GM21360 (cell line): Measurements from ENCODE around the gene SMOC2.
"Not testable (repeated sequence)": the region's sequence is repeated elsewhere in the genome, so short reads cannot be mapped to it uniquely, and the experiment has no call there.

Experiments
- ATAC-seq: cut with Tn5 transposase; IDR thresholded peaks from one replicate; pipeline ENCODE4 v1.9.1; 2021; ENCODE audit warnings: mild to moderate bottlenecking, moderate library complexity; ENCODE audit not compliant: unreplicated experiment

The SMOC2 gene

DNA sequence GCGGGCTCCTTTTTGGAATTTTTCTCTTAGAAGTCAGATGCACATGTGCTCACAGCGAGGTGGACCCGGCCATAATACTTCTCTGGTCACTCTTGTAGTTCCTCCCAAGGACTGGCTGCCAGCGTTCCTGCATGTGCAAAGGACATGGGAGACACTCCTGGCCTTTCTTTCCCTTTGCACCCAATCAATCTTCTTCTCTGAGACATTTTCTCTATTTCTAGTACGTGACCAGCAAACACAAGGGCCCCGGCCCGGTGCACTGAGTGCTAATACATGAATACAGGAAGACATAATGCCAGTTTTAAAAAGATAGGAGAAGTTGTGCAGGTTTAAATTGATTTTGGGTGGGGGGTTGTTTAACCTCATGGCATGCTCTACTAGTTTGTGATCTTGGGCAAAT lies 233.6 kb downstream of the SMOC2 start:
- ATAC-seq = no peak

DNA sequence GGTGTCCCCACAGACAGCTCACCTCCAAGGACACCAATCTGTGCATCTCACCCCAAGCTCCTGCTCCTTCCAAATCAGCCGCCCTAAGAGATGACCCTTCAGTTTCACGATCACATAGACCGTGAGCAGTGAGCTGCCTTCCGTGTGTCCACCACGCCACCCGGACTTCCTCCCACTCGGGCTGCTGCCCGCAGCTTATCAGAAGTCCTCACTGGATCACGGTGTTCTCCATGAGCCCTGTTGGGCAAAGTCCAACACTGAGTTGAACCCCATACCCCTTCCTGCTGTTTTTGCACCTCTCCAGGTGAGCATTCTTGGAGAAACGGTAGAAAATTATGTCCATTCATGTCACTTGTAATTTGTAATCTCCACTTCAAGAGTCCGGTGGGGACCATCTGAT lies 234.4 kb downstream of the SMOC2 start:
- no peak for ATAC-seq

DNA sequence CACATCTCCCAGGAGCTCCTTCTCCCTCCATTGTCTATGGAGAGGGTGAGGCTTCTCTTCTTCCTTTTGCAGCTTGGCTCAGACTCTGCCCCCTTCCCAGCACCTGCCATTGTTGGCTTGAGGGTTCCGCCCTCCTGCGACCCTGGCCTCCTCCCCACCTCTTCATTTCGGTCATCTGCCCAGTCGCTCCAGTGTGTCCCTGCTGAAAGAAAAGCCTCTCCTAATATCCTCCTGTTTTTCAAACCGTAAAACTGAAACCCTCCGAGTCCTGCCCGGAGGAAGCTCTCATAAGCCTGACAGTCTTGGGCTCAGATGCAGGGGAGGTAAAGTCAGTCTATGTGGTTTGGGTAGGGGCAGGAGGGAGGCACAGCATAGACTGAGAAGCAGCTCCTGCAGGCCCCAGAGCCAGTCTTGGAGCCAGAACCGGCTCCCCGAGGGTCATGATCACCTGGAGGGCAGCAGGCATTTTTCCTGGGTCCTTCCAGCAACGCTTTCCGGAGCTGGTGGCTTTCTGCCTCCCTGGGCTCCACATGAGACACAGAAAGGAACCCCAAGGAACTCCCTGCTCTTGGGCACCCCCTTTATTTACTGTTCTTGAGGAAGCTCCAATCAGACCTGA lies 235.1 kb downstream of the SMOC2 start:
- ATAC-seq = no peak

GRCh38 chr6:168676552-168677322 lies 235.8 kb downstream of the SMOC2 start:
- ATAC-seq = no peak

- not testable (repeated sequence) for ATAC-seq
Measured at GRCh38 chr6:168677323-168677781, 236.4 kb downstream of the SMOC2 start.

DNA sequence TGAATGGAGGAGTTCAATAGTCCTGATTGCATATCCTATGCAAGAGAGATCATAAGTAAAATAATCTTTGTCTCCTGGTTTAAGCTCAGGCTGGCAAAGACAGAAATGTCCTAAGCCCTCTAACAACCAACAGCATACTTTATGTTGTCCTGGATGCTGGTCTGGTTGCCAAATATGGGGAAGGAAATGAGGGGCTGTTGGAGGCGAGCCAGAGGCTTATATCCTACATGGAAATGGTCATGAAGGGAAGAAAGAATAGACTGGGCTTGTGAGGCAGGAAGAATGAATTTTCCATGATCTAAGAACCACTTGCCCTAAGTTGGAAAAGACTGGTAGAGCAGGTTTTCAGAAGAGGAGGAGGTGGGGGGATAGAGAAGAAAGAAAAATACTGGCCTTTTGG lies 237.1 kb downstream of the SMOC2 start:
- ATAC-seq = no peak

DNA sequence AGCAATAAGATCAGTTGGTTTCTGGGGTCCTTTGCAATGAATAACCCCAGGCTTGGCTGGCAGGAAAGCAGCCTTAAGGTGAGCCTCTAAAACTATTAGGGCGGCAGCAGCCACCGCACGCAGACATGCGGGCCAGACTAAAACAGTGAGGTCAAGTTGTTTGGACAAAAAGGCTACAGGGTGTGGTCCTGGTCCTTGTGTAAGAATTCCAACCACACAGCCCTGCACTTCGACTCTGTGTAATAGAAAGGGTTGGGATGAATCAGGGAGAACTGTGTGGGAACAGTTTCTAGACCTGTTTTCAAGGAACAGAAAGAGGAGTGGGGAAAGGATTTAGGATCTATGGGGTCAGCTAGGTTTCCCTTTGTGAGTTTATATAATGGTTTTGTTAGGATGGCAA lies 237.6 kb downstream of the SMOC2 start:
- ATAC-seq = no peak

- no peak for ATAC-seq
Measured at GRCh38 chr6:168681748-168682147, 240.8 kb downstream of the SMOC2 start.

- ATAC-seq = no peak
Measured at GRCh38 chr6:168683621-168684020, 242.6 kb downstream of the SMOC2 start.

- ATAC-seq = no peak
Measured at GRCh38 chr6:168684471-168684870, 243.5 kb downstream of the SMOC2 start.

DNA sequence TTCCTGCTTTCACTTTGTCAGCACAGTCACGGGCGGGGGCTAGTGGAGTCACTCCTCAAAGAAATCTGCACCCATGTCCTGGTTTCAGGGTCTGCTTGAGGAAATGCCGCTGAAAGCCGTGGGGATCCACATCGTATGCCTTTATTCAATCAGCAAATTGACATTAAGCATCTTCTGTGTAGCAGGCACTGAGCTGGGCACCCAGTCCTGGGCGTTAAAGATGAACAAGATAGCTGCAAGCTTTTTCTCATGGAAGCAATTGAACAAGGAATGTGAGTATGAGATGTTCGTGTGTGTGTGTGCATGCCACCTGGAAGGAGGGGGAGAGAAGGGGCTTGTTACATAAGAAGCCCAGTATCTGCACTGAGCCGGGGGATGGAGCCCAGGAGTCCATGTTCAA lies 243.9 kb downstream of the SMOC2 start:
- ATAC-seq = no peak

GRCh38 chr6:168686029-168686738 lies 245.2 kb downstream of the SMOC2 start:
- no peak for ATAC-seq

GRCh38 chr6:168686831-168687730 lies 246.1 kb downstream of the SMOC2 start:
- no peak for ATAC-seq

DNA sequence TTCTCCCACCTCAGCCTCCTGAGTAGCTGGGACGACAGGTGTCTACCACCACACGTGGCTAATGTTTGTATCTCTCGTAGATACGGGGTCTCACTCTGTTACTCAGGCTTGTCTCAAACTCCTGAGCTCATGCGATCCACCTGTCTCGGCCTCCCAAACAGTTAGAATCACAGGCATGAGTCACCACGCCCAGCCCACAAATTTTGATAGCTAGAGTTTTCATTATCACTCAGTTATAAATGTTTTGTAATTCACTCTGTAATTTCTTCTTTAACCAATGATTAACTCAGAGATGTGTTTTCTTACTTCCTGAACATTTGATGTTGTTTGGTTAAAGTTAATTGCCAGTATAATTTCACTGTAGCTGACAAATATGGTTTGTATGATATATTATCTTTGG lies 249.3 kb downstream of the SMOC2 start:
- no peak for ATAC-seq

GRCh38 chr6:168691774-168692173 lies 250.8 kb downstream of the SMOC2 start:
- ATAC-seq = no peak

- ATAC-seq = no peak
Measured at GRCh38 chr6:168692193-168692914, 251.4 kb downstream of the SMOC2 start.

GRCh38 chr6:168692915-168693257 lies 251.9 kb downstream of the SMOC2 start:
- ATAC-seq = not testable (repeated sequence)

GRCh38 chr6:168694797-168695196 lies 253.8 kb downstream of the SMOC2 start:
- not testable (repeated sequence) for ATAC-seq

- no peak for ATAC-seq
Measured at GRCh38 chr6:168695701-168696100, 254.7 kb downstream of the SMOC2 start.

DNA sequence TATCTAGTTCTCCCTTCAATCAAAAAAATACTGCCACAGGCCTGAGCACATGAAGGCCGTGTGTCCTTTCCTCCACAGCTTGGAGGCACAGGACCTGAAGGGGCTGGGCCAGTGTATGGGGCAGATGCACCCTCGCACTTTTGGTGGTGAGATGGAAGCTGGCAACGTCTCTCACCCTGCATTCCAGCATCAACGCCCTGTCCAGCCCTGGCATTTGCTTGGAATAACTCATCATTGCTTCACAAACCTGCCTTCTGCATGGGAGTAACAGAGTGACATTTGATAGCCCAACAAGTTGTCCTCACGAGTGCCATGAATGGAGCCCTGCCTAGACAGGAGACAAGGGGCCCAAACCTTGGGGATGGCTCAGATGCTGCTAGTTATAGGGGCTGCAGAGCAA lies 257.9 kb downstream of the SMOC2 start:
- ATAC-seq = no peak
